ENCODE results near the gene TPT1.

- TF ChIP-seq SMC3 (IDR thresholded peaks at IDR 0.05; ENCODE audit: low read depth, low read length), result no peak
- TF ChIP-seq JUND (IDR thresholded peaks at IDR 0.05), result no peak
- TF ChIP-seq PBX3 (IDR thresholded peaks at IDR 0.05), result no peak
- no peak for TF ChIP-seq CHD2 (IDR thresholded peaks at IDR 0.05; ENCODE audit: low read length, partially characterized antibody)
- no peak for TF ChIP-seq GABPA (IDR thresholded peaks at IDR 0.05; ENCODE audit: low read depth)
- no peak for TF ChIP-seq USF2 (IDR thresholded peaks at IDR 0.05; ENCODE audit: borderline replicate concordance, low read depth, low read length)
- no peak for TF ChIP-seq CTCF (IDR thresholded peaks at IDR 0.05)
- no peak for TF ChIP-seq RAD21 (IDR thresholded peaks at IDR 0.05; ENCODE audit: low read length)
These were observed 50.9 kb downstream of the TPT1 start for GRCh38 chr13:45289936-45290563.
